Breast epithelium (tissue), 4 donors: ENCODE measurements around the gene NOS1AP. TPM values are rescaled to one million over a fixed set of nuclear protein-coding genes. Genes with fewer than 3 reads are reported as not detected.

Experiments used
- DNase-seq, 2 donors: peaks; one replicate each; pipeline ENCODE4 v3.0.0-alpha.2; 2019; ENCODE audit warnings: low spot score in 2 of 2
- H3K27ac ChIP-seq, 2 donors: fragments of 200-600 bp; sonication (generic) in 1 of 2; one replicate each; pipeline ENCODE4 v1.5.1; 2016 to 2019; ENCODE audit warnings: mild to moderate bottlenecking in 1 of 2
- H3K27me3 ChIP-seq, 2 donors: fragments of 200-600 bp; sonication (generic) in 1 of 2; one replicate each; pipeline versions ENCODE4 v1.5.1 to v1.6.0; 2017 to 2019; ENCODE audit warnings: control low read depth in 1 of 2, mild to moderate bottlenecking in 1 of 2
- H3K36me3 ChIP-seq: fragments of 200-600 bp; one replicate; pipeline ENCODE4 v1.5.1; 2019
- H3K4me1 ChIP-seq, 2 donors: fragments of 200-600 bp; sonication (generic); one replicate each; pipeline ENCODE4 v1.5.1; 2016 to 2019; ENCODE audit warnings: control low read depth in 1 of 2
- H3K4me3 ChIP-seq, 3 donors: fragments of 200-600 bp; sonication (generic); 1 replicate in 2 of 3; 2 replicates in 1 of 3; pipeline ENCODE4 v1.5.1; 2016 to 2019; ENCODE audit warnings: mild to moderate bottlenecking in 3 of 3, moderate library complexity in 2 of 3
- H3K9me3 ChIP-seq, 2 donors: fragments of 200-600 bp; sonication (generic) in 1 of 2; one replicate each; pipeline ENCODE4 v1.5.1; 2016 to 2019; ENCODE audit warnings: control low read depth in 1 of 2
- POLR2A ChIP-seq: fragments of 450-650 bp; IDR thresholded peaks from one replicate; pipeline ENCODE4 v1.6.1; 2016; ENCODE audit warnings: antibody characterized with exemption, mild to moderate bottlenecking, moderate library complexity
- POLR2AphosphoS5 ChIP-seq, 3 donors: sonication (generic); formaldehyde crosslinking; IDR thresholded peaks; one replicate each; pipeline ENCODE4 v1.6.1; 2017; ENCODE audit warnings: antibody characterized with exemption in 3 of 3
- intact Hi-C: fragments of 100-400 bp; cut with DNase I; formaldehyde crosslinking; loops from one replicate; pipeline ENCODE4 v1.15.1; 2023; ENCODE audit warnings: low total_unique reads
- total RNA-seq, 3 donors: library from RNA; depleted of rRNA; stranded (reverse); fragments of >200 nt; gene quantifications; one replicate each; pipeline ENCODE4 v1.1.0, GENCODE V29; 2016
- TF ChIP-seq, protein P1 (sequence below), 3 donors: fragments of 450-650 bp; IDR thresholded peaks; one replicate each; pipeline ENCODE4 v1.5.1; 2016 to 2017; ENCODE audit warnings: antibody characterized with exemption in 3 of 3, mild to moderate bottlenecking in 3 of 3, moderate library complexity in 3 of 3

NOS1AP gene
- total RNA-seq, 3 donors from 2014 or later = 2.2 to 17.6 (median 11.8) TPM

DNA sequence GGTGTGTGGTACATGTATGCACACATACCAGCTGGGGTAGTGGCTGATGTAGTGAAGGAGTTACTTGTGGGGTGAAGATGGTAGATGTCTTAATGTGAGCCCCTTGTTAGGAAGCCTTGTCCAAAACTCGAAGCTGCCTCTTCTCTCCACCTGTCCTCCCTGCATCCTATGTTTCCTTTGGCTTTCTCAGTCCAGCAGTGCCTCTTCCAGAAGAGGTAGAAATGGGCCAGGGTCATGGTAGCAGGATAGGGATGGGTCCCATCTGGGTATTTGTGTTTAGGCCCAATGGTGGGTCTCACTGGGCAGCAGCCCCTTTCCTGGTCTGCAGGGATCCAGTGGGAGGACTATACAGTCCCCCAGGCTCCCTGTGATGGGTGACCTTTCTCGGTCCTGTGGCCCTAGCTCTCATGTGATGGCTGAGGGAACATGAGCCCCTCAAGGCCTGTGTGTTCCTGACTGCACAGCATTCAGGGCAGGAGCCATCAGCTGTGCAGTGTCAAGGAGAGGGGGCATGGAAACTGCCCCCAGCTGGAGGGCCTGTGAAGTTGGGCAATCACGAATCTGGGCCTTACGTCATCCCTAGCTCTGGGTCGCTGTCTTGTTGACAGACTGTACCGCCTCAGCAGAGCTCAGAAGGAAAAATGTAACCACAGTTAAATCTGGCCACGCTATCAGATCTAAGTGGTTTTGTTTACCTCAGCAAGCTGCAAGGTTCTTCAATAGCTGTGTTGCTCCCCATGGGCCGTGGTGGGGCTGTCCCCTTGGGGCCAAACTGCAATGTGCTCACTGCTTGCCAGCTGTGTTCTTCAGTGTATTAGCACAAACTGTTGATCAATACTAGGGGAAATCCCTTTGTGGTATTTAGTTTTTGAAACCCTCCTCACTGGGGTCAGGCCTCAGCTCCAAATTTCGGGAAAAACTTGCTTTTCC, 82.7 kb downstream of the NOS1AP start:
- H3K4me3 ChIP-seq = no peak overlapping the region
- intact Hi-C loops = no loop called here
- peak in 1 of 2 donors; percentile 49 for DNase-seq
- H3K4me1 ChIP-seq = peaks cover 0 to 10% of the 10 kb centered on the region in 2 donors
- no peaks in the 10 kb centered on the region for H3K27me3 ChIP-seq
- no peaks in the 10 kb centered on the region for H3K36me3 ChIP-seq
- TF ChIP-seq POLR2AphosphoS5 (IDR thresholded peaks at IDR 0.05) (peak in 1 of 3 donors; percentile 15), POLR2A (no peak)
- H3K27ac ChIP-seq = peak overlapping the region; percentile 76 to 78
- no peaks in the 10 kb centered on the region for H3K9me3 ChIP-seq

DNA sequence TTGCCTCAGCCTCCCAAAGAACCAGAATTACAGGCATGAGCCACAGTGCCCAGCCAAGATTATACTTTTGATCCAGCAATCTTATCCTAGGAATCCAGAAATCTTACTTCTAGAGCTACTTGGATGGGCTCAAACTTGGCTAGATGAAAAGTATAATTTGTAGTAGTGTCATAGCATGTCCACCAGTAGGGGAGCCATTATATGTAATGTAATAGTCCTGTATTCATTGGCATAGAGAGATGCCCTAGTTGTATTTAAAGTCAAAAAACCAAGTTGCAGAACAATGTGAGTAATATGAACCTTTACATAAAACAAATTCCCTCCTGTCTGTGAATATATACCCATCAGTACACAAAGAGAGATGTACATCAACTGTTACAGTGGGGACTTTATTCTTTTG, 83.9 kb downstream of the NOS1AP start:
- no peak for DNase-seq
- Histone ChIP-seq H3K36me3 (no peaks in the 10 kb centered on the region), H3K4me1 (peaks cover 0 to 10% of the 10 kb centered on the region in 2 donors), H3K27ac (peak overlapping the region in 1 of 2 donors; percentile 76), H3K9me3 (no peaks in the 10 kb centered on the region), H3K27me3 (no peaks in the 10 kb centered on the region), H3K4me3 (no peak overlapping the region)
- intact Hi-C loops = no loop called here
- TF ChIP-seq POLR2AphosphoS5 (IDR thresholded peaks at IDR 0.05) (no peak), POLR2A (no peak)
- TF ChIP-seq, protein P1, sequence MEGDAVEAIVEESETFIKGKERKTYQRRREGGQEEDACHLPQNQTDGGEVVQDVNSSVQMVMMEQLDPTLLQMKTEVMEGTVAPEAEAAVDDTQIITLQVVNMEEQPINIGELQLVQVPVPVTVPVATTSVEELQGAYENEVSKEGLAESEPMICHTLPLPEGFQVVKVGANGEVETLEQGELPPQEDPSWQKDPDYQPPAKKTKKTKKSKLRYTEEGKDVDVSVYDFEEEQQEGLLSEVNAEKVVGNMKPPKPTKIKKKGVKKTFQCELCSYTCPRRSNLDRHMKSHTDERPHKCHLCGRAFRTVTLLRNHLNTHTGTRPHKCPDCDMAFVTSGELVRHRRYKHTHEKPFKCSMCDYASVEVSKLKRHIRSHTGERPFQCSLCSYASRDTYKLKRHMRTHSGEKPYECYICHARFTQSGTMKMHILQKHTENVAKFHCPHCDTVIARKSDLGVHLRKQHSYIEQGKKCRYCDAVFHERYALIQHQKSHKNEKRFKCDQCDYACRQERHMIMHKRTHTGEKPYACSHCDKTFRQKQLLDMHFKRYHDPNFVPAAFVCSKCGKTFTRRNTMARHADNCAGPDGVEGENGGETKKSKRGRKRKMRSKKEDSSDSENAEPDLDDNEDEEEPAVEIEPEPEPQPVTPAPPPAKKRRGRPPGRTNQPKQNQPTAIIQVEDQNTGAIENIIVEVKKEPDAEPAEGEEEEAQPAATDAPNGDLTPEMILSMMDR (IDR thresholded peaks at IDR 0.05) = no peak

DNA sequence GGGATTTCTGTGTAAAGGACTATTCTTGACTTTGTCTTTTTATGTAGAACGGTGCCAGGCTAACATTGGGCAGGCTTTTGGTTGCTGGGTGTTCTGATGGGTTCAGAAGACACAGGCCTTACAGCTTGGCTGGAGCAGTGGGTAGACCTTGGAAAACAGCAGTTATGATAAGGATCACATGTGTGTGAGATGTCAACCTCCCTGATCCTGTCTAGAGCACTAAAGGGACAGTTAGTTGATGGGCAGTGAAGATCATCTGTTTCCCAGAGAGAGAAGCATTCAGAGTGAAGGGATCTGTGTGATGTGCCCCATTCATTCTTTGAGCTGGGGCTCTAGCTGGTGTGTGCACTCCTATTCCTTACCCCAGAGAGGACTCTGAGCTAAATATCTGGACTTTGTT, 88.0 kb downstream of the NOS1AP start:
- H3K36me3 ChIP-seq = no peaks in the 10 kb centered on the region
- DNase-seq = no peak
- H3K4me3 ChIP-seq = no peak overlapping the region
- TF ChIP-seq POLR2A = no peak
- no peak for TF ChIP-seq POLR2AphosphoS5 (IDR thresholded peaks at IDR 0.05)
- TF ChIP-seq, protein P1 (IDR thresholded peaks at IDR 0.05) = no peak
- no peaks in the 10 kb centered on the region for H3K27me3 ChIP-seq
- no peak overlapping the region for H3K27ac ChIP-seq
- no peaks in the 10 kb centered on the region for H3K9me3 ChIP-seq
- intact Hi-C loops = no loop called here
- H3K4me1 ChIP-seq = peaks cover 0 to 3% of the 10 kb centered on the region in 2 donors

DNA sequence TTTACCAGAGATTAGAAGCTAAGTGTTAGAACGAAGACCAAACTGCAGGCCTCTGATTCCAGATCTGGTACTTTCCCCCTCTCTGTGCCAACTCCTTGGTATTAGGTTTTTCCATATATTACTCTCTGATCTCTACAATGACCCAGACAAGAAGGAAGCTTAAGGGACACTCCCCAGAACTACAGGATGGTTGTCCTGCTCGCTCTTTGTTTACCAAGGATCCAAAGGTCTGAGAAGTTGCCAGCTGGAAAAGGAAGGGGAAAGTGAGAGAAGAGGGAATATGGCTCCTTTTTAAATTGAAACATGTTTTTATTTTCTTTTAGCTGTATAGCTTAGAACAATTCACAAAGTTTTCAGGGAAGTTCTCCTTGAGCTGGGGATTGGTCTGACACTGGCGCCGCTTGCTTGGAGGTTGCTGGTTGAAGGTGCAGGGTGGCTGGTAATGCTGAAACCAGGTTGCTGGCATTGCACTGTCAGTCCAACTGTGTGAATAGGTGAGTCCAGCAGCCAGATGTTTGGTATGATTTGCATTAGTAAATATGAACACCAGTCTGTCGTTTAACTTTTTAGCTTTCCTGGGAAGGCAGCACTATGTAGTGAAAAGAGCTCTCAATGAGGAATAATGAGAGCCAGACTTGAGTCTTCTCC, 89.3 kb downstream of the NOS1AP start:
- intact Hi-C loops = no loop called here
- TF ChIP-seq, protein P1 (IDR thresholded peaks at IDR 0.05) = no peak
- TF ChIP-seq POLR2AphosphoS5 (IDR thresholded peaks at IDR 0.05) (no peak), POLR2A (no peak)
- H3K36me3 ChIP-seq = no peaks in the 10 kb centered on the region
- no peaks in the 10 kb centered on the region for H3K4me1 ChIP-seq
- no peaks in the 10 kb centered on the region for H3K9me3 ChIP-seq
- no peak overlapping the region for H3K4me3 ChIP-seq
- peak overlapping the region in 1 of 2 donors; percentile 5 for H3K27ac ChIP-seq
- no peak for DNase-seq
- H3K27me3 ChIP-seq = no peaks in the 10 kb centered on the region

DNA sequence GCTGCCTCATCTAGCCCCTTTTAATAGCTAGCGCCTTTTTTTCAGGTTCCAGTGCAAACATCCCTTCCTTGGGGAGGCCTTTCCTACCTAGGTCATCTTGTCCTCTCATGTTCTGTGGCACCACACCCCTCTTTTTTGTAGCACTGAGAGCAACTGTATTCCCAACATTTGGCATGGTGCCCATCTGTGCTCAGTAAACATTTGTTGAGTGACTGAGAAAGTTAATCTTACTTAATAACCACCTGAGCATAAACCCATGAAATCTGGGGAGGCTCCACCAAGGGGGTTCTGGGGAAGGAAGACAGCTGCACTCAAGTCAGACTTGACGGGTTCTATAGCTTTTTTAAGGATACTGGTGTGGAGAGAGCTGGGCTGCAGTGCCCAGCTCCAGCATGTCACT, 90.0 kb downstream of the NOS1AP start:
- H3K27ac ChIP-seq = peak overlapping the region in 1 of 2 donors; percentile 5
- intact Hi-C loops = no loop called here
- H3K36me3 ChIP-seq = no peaks in the 10 kb centered on the region
- DNase-seq = peak in 1 of 2 donors; percentile 68
- TF ChIP-seq, protein P1 (IDR thresholded peaks at IDR 0.05) = no peak
- no peak for TF ChIP-seq POLR2AphosphoS5 (IDR thresholded peaks at IDR 0.05)
- TF ChIP-seq POLR2A = no peak
- no peaks in the 10 kb centered on the region for H3K27me3 ChIP-seq
- H3K9me3 ChIP-seq = no peaks in the 10 kb centered on the region
- H3K4me1 ChIP-seq = no peaks in the 10 kb centered on the region
- no peak overlapping the region for H3K4me3 ChIP-seq
